ENCODE data around the gene HSF5.

HSF5 gene, protein sequence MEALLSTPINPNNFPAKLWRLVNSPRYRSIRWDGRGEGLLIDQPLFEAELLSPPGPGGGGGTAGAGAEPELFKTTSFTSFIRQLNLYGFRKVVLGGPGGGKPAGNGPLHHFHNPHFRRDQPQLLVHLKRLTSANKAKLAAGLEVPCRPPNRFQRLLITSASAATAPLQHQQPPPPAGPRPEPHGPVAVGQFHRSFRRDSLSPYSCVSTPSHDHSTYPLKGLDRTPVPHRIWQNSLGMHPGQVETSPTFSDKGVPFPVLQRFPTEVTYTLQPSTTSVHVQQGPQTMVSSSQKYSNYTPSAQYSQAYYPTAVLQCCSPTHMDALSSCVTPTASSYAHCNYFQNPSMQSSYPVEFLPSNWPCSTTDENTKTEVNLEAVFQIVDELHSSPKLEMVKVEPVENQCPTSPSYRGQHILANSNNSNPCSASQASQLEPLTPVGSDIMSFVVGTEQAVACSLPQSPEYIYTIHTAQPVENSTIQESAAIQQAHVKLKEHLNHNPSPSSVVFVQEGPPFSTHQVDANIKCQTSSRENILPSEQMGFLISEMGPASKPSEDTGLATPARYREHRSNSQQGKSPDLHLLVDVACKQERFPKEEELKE

DNA sequence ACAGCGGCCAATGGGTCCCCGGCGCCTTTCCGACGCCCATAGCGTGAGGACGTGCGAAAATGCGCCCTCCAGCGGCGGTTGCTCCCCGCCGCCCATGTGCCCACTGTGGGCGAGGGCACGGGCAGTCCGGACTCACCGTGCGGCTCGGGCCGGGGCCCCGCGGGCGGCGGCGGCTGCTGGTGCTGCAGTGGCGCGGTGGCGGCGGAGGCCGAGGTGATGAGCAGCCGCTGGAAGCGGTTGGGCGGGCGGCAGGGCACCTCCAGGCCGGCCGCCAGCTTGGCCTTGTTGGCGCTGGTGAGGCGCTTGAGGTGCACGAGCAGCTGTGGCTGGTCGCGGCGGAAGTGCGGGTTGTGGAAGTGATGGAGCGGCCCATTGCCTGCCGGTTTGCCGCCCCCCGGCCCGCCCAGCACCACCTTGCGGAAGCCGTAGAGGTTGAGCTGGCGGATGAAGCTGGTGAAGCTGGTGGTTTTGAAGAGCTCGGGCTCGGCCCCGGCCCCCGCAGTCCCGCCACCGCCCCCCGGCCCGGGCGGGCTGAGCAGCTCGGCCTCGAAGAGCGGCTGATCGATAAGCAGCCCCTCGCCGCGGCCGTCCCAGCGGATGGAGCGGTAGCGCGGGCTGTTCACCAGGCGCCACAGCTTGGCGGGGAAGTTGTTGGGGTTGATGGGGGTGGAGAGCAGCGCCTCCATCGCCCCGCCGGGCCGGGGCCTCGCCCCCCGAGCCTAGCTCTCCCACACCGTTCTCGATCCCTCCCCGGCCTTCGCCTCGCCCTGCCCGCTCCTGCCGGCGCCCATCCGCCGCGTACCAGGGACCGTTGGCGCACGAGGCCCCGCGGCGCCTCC, at the start of gene HSF5:
Gene HSF5 (minus strand): TSS at position 820 of the 839 bp plus-strand sequence. CDS start 134 bp downstream, at position 686.
- peak; percentile 57 for DNase-seq (ENCODE audit: low spot score)

DNA sequence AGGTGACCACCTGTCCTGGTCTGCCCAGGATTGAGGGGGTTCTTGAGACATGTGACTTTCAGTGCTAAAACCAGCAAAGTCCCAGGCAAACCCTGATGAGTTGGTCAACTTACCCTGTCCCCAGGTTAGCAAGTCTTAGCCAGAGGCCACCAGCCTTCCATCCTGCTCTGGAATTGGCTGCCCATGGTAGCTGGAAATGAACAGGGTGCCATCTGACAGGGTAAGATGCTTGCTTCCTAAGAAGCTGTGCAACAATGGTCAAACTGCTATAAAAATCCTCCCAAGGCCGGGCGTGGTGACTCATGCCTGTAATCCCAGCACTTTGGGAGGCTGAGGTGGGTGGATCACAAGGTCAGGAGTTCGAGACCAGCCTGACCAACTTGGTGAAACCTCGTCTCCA, 49.1 kb upstream of the HSF5 start:
- DNase-seq (ENCODE audit: low spot score), result no peak

DNA sequence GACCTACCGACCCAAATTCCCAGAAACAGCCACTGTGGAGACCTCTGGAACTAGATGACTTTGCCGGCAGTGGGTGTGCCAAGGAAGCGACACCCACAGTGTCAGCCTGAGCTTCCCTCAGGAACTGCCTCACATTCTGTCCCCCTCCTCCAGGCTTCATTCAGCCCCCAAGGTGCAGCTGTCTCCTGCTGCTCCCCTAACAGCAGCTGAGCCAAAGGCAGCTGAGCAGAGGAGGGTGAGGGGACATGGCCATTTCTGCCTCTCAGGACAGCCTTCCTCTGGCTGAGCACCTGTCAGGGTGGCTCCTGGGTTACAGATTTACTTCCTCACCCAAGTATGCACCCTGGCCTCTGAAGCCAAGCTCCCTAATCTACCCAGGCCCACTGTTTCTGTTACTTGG, 48.3 kb upstream of the HSF5 start:
- no peak for DNase-seq (ENCODE audit: low spot score)

DNA sequence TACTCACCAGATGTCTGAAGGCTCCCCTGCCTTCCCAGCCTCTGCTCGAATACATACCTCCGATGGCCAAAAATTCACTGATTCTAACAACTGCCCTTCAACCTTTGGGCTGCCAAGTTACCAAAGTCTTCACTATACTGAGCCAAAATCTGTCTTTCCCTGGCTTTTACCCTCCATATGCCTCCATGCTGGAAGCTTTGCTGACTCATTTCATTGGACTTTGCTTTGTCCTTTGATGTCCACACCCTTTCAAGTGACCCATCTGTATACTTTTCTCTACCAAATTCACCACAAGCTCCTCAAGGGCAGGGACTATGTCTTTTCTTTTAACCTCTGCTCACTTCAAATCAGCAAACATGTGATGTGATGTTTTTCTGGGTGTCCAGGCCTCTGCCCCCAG, 47.2 kb upstream of the HSF5 start:
- DNase-seq (ENCODE audit: low spot score), result no peak

DNA sequence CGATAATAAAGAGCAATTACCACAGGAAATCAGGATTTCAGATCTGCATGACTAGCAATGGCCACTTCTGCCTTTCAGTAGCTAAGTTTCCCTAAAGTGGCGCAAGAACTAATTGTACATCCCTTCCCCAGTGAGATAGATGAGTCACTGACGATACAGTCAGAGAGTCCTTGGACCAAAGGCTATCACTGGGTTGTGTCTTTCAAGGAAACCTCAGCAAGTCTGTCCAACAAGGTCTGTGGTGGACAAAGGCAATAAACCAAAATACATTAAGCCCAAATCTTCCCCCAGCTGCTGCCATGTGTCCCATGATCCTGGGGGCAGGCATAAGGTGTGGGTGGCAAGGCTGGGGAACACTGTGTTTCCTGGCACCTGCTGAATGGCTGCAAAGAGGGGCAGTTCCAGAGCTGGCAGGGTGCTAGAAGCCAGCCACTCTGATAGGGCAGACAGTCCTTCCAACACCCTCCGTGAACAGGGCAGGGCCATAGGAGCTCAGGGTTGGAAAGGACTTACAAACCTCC, 46.8 kb upstream of the HSF5 start:
- DNase-seq (ENCODE audit: low spot score), result no peak

DNA sequence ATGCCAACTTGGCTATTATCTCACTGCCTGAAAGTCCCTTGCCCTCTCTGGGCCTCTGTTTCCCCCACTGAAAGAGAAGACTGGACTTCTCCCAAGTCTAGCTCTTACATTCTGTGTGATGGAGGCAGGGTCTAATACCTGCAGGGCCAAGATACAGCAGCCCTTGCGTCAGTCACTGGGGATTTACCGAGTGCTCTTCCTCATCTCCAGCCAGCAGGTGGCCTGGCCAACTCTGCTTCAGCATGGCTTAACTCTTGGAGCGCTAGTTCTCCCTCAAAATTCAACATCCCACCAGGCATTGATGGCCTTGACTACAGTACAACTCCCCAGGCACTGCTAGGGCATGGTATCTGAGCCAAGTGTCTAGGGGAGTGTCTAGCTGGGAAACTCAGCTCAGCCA, 46.1 kb upstream of the HSF5 start:
- DNase-seq (ENCODE audit: low spot score), result no peak

DNA sequence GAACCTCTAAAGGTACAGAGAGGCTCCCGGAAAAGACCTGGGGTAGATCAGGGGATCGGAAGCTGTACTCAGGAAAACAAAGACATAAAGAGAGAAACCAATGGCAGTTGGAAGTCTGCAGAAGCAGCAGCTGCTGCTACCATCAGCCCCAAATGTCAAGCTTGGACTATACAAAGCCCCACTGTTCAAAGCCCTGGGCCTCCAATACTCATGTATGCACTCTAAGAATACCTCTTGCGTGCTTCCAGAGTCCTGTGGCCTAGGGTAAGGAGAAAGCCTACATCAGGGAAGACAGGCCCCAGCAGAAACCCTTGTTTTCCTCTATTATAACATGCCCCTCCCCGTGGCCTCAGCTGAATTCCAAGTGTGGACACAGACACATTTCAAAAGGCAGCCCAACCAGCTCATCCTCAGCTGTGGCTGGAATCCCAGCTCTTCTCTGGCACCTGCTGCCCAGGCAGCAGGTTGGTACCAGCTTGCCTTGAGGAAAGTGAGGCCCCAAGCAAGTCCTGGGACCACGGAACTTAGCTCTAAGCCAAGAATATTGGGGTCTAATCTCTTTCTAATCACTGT, 45.5 kb upstream of the HSF5 start:
- no peak for DNase-seq (ENCODE audit: low spot score)

DNA sequence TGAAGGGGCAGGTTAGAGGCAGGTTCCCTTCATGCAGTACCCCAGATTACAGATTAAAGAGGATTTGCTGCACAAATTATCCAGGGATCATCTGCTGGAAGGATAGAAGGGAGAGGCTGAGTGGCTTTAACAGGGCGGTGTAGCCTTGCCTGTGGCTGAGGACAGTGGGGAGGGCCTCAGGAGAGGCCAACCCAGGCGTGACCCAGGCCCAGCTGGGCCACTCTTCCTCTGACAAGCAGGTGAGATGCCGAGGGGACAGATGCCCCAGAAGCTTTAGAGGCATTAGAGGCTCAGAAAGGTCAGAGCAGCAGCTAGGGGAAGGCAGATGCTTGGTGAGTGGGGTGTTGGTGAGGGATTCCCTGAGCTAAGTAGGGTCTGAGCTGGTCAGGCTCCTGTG, 44.3 kb upstream of the HSF5 start:
- DNase-seq (ENCODE audit: low spot score), result no peak

DNA sequence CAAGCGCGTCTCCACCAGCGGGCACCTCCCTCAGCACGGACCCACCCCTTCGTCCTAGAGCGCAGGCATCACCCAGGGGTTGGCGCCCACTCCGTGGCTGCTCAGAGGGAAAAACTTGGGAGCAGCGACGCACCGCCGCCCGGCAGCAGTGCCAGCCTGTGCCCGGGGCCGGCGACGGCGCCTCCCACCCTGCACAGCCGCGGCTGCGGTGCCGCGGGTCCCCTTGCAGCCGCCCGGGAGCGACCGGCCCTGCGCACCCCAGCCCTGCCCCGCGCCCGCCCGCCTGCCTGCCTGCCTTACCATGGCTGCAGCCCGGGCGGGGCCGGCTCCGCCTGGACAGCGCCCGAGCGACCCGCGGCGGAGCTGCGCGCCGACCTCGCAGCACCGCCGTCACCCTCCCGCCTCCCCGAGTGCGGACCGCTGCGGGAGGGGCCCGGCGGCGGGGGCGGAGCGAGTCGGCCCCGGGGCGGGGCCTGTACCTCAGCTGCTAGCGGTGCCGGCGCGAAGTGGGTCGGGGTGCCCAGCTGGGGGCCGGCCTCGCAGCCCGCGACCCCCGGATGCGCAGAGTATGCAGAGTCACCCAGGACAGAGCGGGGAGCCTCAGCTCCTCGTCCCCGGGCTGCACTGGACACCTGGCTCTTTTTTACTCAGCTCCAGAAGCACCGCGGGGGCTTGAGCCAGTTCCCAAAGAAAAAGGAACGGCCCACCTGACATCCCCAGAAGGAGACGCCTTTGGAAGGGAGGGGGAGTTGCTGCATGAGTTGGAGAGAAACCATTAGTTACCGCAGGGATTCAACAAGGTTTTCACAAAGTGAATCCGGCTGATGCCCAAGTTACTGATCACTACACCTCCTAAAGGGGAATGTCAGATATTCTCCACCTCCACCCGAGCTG, 43.7 kb upstream of the HSF5 start:
- DNase-seq (ENCODE audit: low spot score), result peak; percentile 42

DNA sequence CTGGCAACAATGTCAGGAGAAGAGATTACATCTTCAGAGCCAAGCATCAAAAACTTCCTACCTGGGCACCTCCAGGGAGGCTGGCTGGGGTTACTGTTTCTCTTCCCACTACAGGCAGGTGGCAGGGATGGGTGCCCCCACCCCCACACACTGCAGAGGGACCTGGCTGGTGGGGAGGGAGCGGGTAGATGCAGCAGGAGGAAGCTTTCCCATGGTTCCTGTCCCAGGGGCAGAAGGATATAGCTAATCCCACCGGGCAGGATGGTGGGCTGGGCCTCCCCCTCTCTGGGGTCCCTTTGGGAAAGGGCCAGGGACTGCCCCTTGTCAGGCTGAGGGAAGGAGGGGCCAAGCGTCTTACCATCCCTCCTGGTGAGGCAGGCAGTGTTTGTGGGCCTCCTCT, 42.9 kb upstream of the HSF5 start:
- DNase-seq (ENCODE audit: low spot score), result no peak

DNA sequence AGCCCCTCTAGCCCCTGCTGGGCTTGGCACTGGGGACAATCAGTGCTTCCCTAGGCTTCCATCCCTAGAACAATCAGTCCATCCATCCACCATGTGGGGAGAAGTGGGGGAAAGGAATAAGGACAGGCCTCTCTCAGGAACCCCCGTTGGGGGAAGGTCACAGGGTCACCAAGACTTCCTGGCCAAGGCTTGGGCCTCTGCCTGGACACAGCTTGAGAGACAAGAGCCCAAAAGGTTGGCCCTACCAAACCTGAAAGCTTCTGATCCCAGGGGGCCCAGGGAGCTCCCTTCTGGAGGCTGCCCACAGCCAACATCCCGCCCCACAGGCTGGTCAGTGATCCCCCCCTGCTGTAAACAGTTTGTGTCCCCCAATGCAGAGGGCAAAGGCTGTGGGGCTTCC, 42.4 kb upstream of the HSF5 start:
- DNase-seq (ENCODE audit: low spot score), result no peak

DNA sequence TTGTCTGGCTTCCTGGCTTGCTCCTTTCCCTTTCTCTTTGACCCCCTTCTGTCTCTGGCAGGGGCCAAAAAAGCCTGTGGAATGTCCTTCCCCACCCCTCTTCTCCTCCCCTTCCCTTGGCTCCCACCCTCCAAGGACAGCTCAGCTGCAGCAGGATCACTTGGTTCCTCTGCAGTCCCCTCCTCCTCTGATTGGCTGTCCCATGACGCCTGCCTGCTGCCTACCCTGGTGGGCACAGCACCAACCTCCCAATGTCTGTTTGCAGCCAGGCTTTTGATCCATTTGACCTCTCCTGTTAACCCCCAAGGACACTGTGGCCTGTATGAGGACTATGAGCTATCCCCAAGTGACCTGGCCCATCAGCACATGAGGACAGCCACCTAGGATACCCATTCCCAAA, 41.1 kb upstream of the HSF5 start:
- DNase-seq (ENCODE audit: low spot score), result no peak

DNA sequence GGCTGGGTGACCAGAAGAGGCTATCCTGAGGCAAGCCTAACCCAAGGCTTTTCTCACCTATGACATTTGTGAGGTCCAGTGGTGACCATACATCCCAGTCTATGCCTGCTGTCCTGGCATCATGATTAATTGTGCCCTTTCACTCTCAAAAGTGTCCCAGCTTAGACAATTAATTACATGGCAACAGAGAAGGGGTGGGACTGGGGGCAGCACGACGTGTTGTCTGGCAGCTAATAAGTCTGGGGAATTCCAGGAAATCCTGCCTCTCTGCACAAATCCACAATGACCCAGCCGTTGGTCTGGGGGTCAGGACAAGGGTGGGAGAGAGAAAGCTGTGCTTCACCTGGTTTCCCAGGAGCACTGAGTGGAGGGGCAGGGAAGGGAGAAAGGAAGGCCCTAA, 40.2 kb upstream of the HSF5 start:
- no peak for DNase-seq (ENCODE audit: low spot score)

DNA sequence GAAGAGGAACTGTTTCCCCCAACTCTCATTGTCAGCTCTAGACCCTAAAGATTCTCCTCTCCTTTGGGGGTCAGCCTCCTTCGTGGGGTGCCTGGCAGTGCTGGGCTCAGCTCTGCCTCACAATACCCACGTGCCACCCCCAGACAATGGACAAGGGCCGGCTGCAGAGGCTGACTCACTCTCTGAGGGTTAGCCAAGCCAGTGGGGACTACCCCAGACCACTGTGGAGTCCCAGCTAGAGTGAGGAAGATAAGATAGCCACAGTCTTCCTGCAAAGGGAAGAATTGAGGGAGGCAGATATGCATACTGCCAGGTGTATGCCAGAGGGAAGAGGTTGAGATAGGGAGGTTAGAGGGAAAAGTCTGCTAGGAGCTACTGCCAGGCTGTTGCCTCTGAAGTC, 39.7 kb upstream of the HSF5 start:
- no peak for DNase-seq (ENCODE audit: low spot score)

DNA sequence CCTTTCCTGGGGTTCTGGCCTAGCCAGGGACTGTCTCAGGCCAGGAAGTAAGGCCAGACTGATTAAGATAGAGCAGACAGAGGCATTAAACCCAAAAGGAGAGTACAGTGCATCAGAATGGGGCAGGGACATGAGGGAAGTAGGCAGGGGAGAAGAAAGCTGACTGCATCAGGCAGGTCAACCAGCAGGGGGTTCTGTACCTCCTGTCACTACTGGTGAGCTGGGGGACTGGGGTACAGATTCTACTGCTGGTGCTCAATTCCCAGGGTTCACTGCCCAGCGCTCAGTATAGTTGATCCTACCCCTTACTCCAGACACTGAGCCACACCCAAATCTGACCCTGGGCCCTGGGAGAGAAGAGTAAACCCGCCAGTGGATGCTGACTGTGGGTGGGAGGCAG, 39.1 kb upstream of the HSF5 start:
- no peak for DNase-seq (ENCODE audit: low spot score)

DNA sequence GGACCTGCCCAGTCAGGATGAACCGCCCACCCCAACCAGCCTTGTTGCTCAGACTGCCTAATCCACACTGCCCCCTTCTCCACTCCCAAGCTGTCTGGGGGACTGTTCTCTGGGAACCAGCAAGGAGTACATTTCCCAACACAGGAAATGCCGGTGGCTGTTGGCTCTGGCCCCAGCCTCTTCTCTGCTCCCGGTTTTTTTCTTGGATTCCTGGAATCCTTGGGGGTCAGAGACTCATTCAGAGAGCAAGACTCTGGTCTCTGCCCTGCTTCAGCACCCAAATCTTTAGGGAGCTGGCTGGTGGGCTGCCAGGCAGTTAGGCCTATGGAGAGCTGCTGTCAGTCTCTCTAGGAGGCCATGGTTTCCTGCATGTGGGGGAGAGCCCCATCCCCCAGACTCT, 37.0 kb upstream of the HSF5 start:
- DNase-seq (ENCODE audit: low spot score), result no peak

DNA sequence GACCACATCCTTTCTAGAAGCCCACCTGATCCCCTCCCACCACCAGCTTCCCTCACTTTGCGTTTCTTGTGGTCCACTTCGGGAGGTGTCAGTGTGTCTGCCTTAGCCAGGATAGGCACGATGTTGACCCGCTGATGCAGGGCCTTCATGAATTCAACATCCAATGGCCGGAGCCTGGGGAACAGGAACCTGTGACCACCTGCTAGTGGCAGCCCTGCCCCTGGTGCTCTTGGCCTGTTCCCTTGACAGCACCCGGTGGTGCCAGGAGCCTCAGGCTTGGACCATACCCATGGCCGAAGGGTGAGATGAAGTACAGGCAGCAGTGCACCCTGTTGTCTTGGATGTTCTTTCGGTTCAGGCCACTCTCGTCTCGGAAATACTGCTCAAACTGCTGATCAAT, 33.5 kb upstream of the HSF5 start:
- DNase-seq (ENCODE audit: low spot score), result no peak

DNA sequence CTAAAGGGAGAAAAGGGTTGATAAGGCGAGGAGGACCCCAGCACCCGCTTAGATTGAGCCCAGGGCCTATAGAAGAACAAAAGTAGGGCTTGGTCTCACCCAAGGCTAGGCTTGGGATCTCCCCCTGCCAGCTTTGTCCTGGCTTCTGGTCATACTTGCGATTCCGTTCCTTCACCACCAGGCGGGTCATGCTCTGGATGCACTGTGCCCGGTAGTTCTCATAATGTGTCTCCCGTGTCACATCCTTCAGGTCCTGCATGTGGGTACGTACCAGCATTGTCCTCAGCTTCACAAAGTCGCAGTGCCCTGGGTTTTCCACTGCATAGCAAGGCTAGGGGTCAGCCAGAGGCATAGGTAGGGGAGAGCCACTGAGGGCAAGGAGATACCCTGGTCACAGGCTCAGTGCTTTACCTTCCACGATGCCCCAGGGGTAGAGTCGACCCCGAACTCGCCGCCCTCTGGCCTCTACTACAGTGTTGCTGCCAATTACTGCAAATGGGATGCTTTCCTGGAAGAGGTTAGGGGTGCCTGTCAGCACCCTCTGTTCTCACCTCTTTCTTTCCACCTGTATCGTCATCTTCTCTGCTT, 32.7 kb upstream of the HSF5 start:
- DNase-seq (ENCODE audit: low spot score), result peak; percentile 13

DNA sequence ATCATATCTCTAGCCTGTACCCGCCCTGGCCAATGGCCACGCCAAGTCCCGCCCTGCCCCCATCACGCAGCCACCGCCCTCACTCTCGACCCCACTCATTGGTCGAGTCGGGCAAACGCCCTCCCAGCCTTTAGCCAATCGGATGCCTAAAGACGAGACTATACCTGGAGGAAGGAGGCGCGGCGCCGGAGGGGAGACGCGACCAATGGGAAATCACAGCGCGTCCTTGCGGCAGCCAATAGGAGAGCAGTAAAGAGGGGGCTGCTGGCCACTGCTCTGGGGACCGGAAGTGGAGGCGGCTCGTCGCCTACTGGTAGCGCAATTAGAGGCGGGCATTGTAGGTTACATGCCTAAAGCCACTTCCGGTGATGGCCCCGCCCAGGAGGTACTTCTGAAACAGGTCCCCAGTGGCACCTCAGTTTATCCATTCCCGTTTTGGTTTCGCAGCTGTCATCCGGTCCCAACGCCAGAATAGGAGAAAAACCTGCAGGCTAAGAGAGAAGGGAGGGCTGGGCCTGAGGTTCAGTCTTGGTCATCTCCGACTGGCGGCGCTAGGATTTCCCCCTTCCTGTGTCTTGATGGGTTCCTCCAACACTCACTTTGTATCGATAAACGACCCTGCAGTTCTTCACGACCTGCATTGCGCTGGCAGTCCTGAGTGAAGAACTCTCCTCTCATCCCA, 29.9 kb upstream of the HSF5 start:
- DNase-seq (ENCODE audit: low spot score), result peak; percentile 100

DNA sequence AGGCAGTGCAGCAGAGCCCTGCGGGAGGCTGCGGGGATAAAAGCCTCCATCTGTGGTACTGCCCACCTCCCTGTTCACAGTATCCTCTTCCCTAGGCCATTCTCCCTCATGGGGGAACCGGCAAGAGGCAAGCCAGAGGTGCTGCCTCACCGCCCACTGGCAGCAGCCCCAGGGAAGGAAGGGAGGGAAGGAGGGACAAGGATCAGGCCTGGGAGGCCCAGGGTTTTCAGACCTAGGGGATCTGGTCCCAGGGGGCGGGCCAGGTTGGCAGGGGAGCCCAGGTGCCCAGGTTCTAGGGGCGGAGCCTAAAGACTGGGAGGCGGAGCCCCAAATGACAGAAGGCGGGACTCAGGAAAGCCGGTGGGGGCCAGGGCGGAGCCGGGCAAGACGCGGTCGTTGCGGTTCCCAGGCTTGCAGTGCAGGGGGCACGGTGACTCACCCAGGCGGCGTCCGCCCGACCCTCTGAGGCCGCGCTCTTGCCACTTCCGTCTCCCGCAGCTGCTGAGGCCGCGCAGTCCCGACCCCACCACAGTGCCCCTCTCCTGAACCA, 29.2 kb upstream of the HSF5 start:
- DNase-seq (ENCODE audit: low spot score), result no peak
